Islet precursor cell (in vitro differentiated cells): ENCODE results near the gene CTBP2.

Experiments
- DNase-seq: peaks from one replicate; pipeline ENCODE4 v3.0.0-alpha.2; 2018

Gene CTBP2

DNA sequence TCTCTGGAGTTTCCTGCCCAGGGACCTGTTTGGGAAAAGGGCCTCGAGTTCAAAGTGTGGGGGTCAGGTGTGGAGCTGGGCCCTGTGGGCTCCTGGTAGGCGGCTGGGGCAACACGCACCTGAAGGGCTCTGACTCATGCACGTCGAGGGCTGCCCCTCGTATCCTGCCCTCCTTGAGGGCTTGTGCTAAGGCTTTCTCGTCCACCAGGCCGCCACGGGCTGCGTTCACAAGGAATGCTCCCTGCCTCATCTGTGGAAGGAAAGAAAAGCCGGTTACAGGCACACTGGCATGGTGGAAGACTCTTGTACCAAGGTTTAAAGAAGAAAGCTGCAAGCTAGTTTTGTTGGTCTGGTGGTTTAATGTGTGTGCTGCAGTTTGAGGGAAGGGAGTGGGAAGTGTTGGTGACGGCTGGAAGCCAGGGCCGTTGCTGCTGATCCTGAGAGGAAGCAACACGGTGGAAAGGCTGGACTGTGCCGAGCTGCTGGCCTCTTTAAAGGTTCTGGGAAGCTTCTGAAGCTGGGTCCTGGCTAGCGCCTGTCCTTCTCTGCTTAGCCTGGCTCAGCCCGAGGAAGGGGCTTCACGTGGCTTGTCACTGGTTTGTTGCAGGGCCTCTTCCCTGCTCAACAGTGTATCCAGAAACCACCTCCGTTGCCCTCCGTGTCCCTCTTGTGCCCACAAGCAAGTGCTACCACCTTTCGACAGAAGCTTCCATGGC is 166.5 kb downstream of the CTBP2 start:
- peak; percentile 54 for DNase-seq

DNA sequence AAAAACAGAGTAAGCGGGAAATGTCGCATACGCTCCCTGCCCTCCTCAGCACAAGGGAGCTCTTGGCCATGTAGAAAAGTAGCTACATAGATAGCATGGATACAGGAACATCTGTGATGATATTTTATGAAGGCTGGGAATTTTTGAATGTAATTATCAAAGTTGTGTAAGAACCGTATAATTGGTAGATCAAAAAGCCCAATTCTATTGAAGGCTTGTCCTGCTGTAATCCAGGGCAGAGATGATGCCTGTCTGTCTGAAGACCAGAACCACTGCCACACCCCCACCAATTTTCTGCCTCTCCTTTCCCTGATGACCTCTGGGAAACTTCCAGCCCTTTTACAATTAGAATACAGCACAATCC is 167.0 kb downstream of the CTBP2 start:
- no peak for DNase-seq

GRCh38 chr10:124992462-124993344 is 167.7 kb downstream of the CTBP2 start:
- peak; percentile 68 for DNase-seq

DNA sequence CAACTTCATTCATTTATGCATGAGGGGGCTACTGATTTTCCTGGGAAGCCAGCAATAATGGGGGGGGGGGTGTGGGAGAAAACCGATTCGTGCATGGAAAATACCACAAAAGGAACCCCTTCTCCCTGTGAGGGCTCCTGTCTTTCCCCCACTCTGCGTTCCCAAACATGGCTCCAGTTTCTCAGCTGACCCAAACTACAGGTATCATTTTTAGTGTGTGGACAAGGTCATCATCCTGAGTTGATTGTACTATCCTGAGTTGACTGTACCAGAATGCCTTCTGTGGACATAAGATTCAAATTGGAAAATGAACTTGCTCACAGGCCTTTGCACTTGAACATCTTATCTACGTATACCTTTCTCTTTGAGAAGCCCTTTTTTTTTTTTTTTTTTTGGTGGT is 168.5 kb downstream of the CTBP2 start:
- peak; percentile 12 for DNase-seq

DNA sequence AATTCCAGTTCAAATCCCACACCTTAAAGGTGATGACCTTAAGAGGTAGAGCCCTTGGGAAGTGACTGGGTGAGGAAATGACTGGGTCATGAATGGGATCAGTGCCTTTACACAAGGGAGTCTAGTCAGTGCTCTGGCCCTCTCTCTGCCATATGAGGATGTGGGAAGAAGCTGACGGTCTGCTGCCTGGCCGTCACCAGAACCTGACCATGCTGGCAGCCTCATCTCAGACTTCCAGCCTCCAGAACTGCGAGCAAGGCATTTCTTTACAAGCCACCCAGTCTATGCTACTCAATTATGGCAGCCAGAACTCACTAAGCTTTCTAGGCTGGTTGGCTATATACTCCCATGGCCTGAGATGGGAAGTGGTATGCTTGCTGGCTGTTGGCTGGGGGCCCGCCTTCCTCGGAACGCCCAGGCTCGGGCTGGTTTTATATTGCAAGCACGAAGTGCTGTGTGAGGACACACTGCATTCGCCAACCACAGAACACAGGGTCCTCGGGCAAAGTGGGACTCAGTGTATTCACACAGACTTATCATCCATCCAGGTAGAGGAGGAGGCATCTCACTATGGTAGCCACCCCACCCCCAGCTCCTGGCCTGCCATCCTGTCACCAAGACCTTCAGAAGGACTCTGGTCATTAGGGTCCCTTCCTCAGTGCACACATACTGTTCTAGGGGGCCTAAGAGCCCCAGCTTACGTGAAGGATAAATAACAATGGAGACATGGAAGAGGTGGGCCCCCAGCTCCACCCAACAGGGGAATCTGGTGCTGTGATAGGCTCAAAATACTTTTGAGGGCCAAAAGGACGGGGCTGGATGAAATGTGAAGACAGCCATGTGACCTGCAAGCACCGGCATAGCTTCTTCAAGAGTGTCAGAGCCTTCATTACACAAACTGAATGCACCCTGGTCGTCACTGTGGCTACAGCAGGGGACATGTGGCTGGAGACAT is 169.4 kb downstream of the CTBP2 start:
- DNase-seq, result peak; percentile 37

GRCh38 chr10:124989526-124989925 is 170.8 kb downstream of the CTBP2 start:
- peak; percentile 58 for DNase-seq

- DNase-seq, result peak; percentile 19
Measured at GRCh38 chr10:124988753-124989152, 171.6 kb downstream of the CTBP2 start.

GRCh38 chr10:124987788-124988187 is 172.6 kb downstream of the CTBP2 start:
- no peak for DNase-seq

GRCh38 chr10:124985162-124985561 is 175.2 kb downstream of the CTBP2 start:
- no peak for DNase-seq

DNA sequence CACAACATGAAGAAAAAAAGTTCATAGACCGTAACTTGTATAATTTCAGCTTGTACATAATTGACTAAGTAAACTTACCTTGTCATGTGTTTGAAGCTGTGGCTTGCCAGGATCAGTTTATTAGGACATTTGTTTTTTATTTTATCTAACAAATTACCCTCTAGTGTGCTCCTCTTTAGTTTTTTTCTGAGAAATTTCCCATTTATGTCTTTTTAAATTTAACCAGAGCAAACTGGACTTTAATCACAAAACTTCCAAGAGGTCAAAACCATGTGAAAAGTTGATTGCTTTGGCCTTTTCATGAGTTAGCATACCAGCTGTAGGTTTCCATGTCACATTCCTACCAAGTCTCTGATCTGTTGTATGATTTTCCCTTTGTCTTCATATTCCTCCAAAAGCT is 176.0 kb downstream of the CTBP2 start:
- no peak for DNase-seq

- no peak for DNase-seq
Measured at GRCh38 chr10:124983321-124983720, 177.0 kb downstream of the CTBP2 start.

- DNase-seq, result peak; percentile 12
Measured at GRCh38 chr10:124978376-124978725, 182.0 kb downstream of the CTBP2 start.

DNA sequence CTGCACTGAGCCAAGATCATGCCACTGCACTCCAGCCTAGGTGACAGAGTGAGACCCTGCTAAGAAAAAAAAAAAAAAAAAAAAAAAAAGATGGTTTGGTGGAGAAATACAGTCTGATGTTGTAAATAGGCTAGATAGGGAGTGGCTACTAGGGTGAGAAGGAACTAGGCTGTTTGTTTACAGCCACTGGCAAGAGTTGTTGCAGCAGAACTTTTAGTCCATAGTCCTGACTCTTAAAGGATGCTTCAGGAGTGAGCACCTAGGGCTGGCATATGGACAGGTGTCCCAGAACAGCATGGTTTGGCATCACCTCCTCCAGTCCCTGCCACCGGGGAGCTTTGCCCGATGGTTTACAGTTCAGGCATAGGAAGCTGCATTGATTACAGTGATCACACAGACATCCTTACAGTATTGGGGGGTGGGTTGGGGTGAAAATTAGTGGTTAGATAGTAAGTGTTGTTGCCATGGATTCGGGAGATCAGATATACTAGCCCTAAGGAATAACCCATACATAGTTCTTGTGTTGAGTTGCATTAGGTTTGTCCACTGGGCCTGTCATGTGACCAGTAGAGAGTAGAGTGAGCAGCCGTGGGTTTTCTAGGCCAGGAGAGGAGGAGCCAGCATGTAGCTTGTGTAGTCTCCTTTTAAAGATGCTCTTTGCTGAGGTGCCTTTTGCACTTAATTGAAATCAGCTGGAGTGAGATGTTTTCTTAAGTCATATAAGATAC is 182.6 kb downstream of the CTBP2 start:
- DNase-seq, result peak; percentile 41

DNA sequence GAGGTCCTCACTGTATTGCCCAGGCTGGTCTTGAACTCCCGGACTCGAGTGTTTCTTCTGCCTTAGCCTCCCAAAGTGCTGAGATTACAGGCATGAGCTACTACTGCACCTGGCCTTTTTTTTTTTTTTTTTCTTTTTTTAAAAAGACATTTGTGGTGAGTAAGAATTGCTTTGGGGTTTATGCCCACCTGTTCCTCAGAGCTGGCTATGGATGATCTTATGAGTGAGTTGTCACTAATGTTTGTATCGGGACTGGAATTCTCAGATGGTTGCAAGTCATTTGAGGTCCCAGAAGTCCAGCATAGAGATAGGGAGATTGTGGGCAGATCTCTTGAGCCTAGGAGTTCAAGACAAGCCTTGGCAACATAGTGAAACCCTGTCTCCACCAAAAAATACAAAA is 183.2 kb downstream of the CTBP2 start:
- DNase-seq, result no peak

DNA sequence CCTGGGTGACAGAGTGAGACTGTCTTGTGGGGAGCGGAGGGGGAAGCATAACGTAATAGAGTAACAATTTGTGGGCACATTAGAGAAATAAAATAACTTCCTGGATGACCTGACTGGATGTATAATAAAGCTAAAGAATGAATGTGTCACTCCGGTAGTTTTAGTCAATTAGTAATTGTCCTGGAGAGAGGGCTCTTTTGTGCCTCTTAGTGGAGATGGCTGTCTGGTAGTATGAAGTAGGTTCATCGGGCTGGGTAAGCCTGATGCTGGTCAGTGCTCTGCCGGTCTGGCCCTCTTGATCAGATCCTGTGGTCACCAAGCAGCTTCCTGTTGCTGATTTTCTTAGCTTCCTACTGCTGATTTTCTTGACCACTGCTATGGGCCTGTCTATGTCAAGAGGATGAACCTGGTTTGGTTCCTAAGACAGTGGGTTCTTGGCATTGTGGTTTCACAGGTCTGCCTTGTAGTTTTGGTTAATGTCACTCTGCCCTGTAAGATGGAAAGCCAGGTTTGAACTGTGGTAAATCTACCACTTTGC is 184.3 kb downstream of the CTBP2 start:
- DNase-seq, result peak; percentile 35

DNA sequence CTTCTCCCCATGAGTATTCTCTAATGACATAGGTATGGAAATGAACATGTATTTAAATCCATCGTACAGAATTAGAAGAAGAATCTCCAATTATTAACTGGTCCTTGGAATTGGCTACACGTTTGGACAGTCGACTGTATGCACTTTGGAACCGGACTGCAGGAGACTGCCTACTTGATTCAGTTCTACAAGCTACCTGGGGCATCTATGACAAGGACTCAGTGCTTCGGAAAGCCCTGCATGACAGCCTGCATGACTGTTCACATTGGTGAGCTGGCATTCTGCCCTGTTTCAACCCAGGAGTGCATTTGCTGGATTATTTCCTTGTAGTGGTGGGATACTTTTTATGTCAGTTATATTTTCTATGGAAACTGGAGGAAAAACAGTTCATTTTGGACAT is 186.2 kb downstream of the CTBP2 start:
- peak; percentile 14 for DNase-seq

- DNase-seq, result no peak
Measured at GRCh38 chr10:124972637-124973036, 187.7 kb downstream of the CTBP2 start.

- DNase-seq, result no peak
Measured at GRCh38 chr10:124971276-124971675, 189.1 kb downstream of the CTBP2 start.

DNA sequence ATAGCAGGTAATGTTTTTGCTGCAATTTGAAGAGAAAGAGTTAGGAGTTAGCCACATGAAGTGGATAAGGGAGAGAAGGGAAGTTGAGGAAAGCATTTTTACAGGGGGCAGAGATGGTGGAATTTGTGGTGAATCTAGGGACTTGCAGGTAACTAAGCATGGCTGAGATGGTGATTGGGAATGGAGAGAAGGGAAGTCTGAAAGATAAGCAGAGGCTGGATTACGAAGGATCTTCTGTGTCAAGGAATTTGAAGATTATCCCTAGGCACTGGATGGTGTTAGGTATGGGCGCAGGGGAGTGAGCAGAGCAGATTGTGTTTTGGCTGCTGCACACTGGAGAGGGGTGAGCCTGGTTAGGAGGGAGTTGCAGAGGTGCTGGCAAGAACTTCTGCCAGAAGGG is 193.1 kb downstream of the CTBP2 start:
- DNase-seq, result no peak

DNA sequence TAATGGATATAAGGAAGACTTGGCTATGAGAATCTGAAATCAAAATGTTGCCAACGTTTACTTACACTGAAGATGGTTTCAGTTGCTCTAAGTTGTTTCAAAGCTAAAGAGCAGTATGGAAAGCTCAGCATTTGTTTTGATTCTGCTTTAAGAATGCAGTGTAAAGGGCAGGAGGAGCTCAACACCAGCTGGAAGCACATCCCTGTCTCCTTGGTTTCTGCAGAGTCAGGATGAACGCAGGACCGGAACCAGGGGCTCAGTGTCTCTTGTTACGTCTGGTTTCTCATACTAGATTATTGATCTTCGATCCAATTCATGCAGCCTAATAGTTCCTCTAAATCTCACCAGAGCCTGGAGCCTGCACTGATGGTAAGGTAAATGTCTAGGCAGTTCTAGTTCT is 194.4 kb downstream of the CTBP2 start:
- DNase-seq, result no peak

DNA sequence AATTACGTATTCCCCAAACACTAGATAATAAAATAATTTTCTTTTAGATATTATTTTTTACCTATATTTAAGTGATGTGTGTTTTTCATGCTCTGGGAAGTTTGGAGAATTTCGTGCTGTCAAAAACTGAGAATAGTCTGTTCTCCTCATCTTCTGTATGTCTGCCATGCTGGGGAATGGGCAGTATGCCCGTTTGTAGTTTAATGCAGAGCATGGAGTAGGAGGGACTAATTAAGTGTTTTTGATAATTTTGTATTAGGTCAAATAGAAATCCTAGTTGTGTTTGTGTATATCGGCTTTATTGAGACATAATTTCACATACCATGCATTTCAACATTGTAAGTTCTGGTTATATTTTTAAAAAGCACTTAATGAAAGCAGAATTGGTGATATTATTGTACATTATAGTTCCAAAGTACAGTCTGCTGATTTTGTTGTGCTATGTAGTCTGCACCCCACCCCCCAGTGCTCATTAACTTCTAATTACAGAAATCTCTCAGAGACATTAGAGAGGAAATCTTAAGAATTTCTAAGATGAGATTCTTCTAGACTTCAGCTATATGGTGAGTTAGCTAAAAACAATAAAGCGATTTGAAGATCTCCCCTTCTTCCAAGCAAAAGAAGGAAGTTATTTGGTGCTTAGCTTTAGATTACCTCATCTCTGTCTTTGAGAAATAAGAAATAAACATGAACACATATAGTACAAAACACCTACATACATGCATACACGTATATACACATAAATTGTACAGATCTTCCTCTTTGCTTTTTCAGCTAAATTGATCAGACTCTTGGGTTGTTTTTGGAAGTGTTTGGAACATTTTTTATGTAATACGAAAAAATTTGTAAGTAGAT is 196.3 kb downstream of the CTBP2 start:
- DNase-seq, result no peak
